H9 (cell line): Measurements from ENCODE around the gene INPP5J. TPM values are rescaled to one million over a fixed set of nuclear protein-coding genes. Genes with fewer than 3 reads are reported as not detected.

Source experiments
- DNase-seq: peaks from one replicate; pipeline ENCODE4 v3.0.0-alpha.2; 2017
- H2AFZ ChIP-seq: one replicate; pipeline ENCODE4 v1.6.1; 2013; ENCODE audit warnings: mild to moderate bottlenecking, low read length, control low read depth, moderate library complexity
- H2AK5ac ChIP-seq: 2 replicates; pipeline ENCODE4 v1.6.1; 2013; ENCODE audit warnings: low read length, control low read depth, mixed read lengths; ENCODE audit not compliant: insufficient read length
- H2BK120ac ChIP-seq: one replicate; pipeline ENCODE4 v1.6.1; 2013; ENCODE audit warnings: low read depth, mild to moderate bottlenecking, low read length, control low read depth, inconsistent platforms; ENCODE audit not compliant: poor library complexity, severe bottlenecking
- H2BK12ac ChIP-seq: 2 replicates; pipeline ENCODE4 v1.6.1; 2013; ENCODE audit warnings: low read length, control low read depth, mixed read lengths, low read depth; ENCODE audit not compliant: insufficient read length
- H2BK15ac ChIP-seq: 2 replicates; pipeline ENCODE4 v1.6.1; 2013; ENCODE audit warnings: low read depth, low read length, control low read depth
- H2BK20ac ChIP-seq: one replicate; pipeline ENCODE4 v1.6.1; 2013; ENCODE audit warnings: low read depth, mild to moderate bottlenecking, low read length, control low read depth, inconsistent platforms; ENCODE audit not compliant: poor library complexity, severe bottlenecking
- H2BK5ac ChIP-seq: 2 replicates; pipeline ENCODE4 v1.6.1; 2013; ENCODE audit warnings: low read length, control low read depth, mixed read lengths; ENCODE audit not compliant: insufficient read length
- H3K14ac ChIP-seq: 2 replicates; pipeline ENCODE4 v1.6.1; 2013; ENCODE audit warnings: low read length, control low read depth; ENCODE audit not compliant: insufficient read depth
- H3K18ac ChIP-seq: 2 replicates; pipeline ENCODE4 v1.6.1; 2013; ENCODE audit warnings: low read depth, mild to moderate bottlenecking, mixed read lengths, low read length, control low read depth; ENCODE audit not compliant: insufficient read length
- H3K23ac ChIP-seq: 2 replicates; pipeline ENCODE4 v1.6.1; 2013; ENCODE audit warnings: low read length, control low read depth, mixed read lengths, low read depth; ENCODE audit not compliant: insufficient read length
- H3K23me2 ChIP-seq: 2 replicates; pipeline ENCODE4 v1.6.1; 2013; ENCODE audit warnings: low read depth, mild to moderate bottlenecking, mixed read lengths, low read length, control low read depth; ENCODE audit not compliant: insufficient read length, poor library complexity, severe bottlenecking
- H3K27ac ChIP-seq: 2 replicates; pipeline ENCODE4 v1.5.1; 2013; ENCODE audit warnings: low read length, control low read depth, mixed read lengths, low read depth; ENCODE audit not compliant: insufficient read length
- H3K27me3 ChIP-seq: 2 replicates; pipeline ENCODE4 v1.6.1; 2013; ENCODE audit warnings: low read length, control low read depth, inconsistent platforms; ENCODE audit not compliant: insufficient read depth
- H3K4ac ChIP-seq: 2 replicates; pipeline ENCODE4 v1.6.1; 2013; ENCODE audit warnings: low read depth, mild to moderate bottlenecking, control low read depth, inconsistent platforms, low read length, moderate library complexity
- H3K4me1 ChIP-seq: 2 replicates; pipeline ENCODE4 v1.6.1; 2013; ENCODE audit warnings: low read length, control low read depth, inconsistent platforms; ENCODE audit not compliant: insufficient read depth
- H3K4me2 ChIP-seq: 2 replicates; pipeline ENCODE4 v1.6.1; 2013; ENCODE audit warnings: low read length, control low read depth, mixed read lengths; ENCODE audit not compliant: insufficient read length, insufficient read depth
- H3K56ac ChIP-seq: 2 replicates; pipeline ENCODE4 v1.6.1; 2013; ENCODE audit warnings: low read depth, mild to moderate bottlenecking, mixed read lengths, low read length, control low read depth; ENCODE audit not compliant: insufficient read length
- H3K79me1 ChIP-seq: 2 replicates; pipeline ENCODE4 v1.6.1; 2013; ENCODE audit warnings: low read depth, mild to moderate bottlenecking, moderate library complexity, low read length, control low read depth, inconsistent platforms; ENCODE audit not compliant: insufficient read depth, poor library complexity, severe bottlenecking
- H3K79me2 ChIP-seq: 2 replicates; pipeline ENCODE4 v1.6.1; 2013; ENCODE audit warnings: low read length, control low read depth, inconsistent platforms; ENCODE audit not compliant: insufficient read depth
- H3K9ac ChIP-seq: 2 replicates; pipeline ENCODE4 v1.6.1; 2013; ENCODE audit warnings: low read length, control low read depth, mixed read lengths; ENCODE audit not compliant: insufficient read length; ENCODE audit errors: extremely low read depth
- H3K9me3 ChIP-seq: one replicate; pipeline ENCODE4 v1.6.1; 2013; ENCODE audit warnings: low read depth, low read length, inconsistent platforms; ENCODE audit not compliant: control insufficient read depth
- H3T11ph ChIP-seq: one replicate; pipeline ENCODE4 v1.6.1; 2013; ENCODE audit warnings: mild to moderate bottlenecking, low read length, control low read depth, inconsistent platforms
- H4K20me1 ChIP-seq: one replicate; pipeline ENCODE4 v1.6.1; 2013; ENCODE audit not compliant: control insufficient read depth, insufficient read length, insufficient read depth
- H4K5ac ChIP-seq: 2 replicates; pipeline ENCODE4 v1.6.1; 2013; ENCODE audit warnings: low read depth, mild to moderate bottlenecking, mixed read lengths, low read length, control low read depth; ENCODE audit not compliant: insufficient read length
- H4K8ac ChIP-seq: replicated peaks from 2 replicates; pipeline ENCODE4 v1.6.1; 2013; ENCODE audit warnings: low read length, control low read depth, mixed read lengths, low read depth; ENCODE audit not compliant: insufficient read length
- H4K91ac ChIP-seq: 2 replicates; pipeline ENCODE4 v1.6.1; 2013; ENCODE audit warnings: low read depth, mild to moderate bottlenecking, moderate library complexity, mixed read lengths, low read length, control low read depth; ENCODE audit not compliant: insufficient read length
- H3K27ac Mint-ChIP-seq, 3 experiments: 2 replicates in 2 of 3; 3 replicates in 1 of 3; pipeline ENCODE4 v1.8.0; 2020 to 2021; ENCODE audit warnings: mixed read lengths in 3 of 3, mild to moderate bottlenecking in 1 of 3, moderate library complexity in 1 of 3
- H3K27me3 Mint-ChIP-seq: 2 replicates; pipeline ENCODE4 v1.8.0; 2021; ENCODE audit warnings: low read depth, mild to moderate bottlenecking, moderate library complexity, mixed read lengths
- H3K36me3 Mint-ChIP-seq, 3 experiments: 2 replicates in 2 of 3; 3 replicates in 1 of 3; pipeline ENCODE4 v1.8.0; 2020 to 2021; ENCODE audit warnings: low read depth in 3 of 3, mixed read lengths in 3 of 3; ENCODE audit not compliant: insufficient read depth in 1 of 3
- H3K4me1 Mint-ChIP-seq, 2 experiments: 2 replicates each; pipeline ENCODE4 v1.8.0; 2020; ENCODE audit warnings: mixed read lengths in 2 of 2
- H3K4me3 Mint-ChIP-seq, 2 experiments: 2 replicates in 1 of 2; 3 replicates in 1 of 2; pipeline ENCODE4 v1.8.0; 2020 to 2021; ENCODE audit warnings: mild to moderate bottlenecking in 2 of 2, mixed read lengths in 2 of 2, moderate library complexity in 1 of 2
- H3K9me3 Mint-ChIP-seq, 2 experiments: 2 replicates in 1 of 2; 3 replicates in 1 of 2; pipeline ENCODE4 v1.8.0; 2020; ENCODE audit warnings: mild to moderate bottlenecking in 2 of 2, mixed read lengths in 2 of 2, moderate library complexity in 1 of 2
- CTCF ChIP-seq: fragments of 200-600 bp; sonication (generic); conservative IDR thresholded peaks from 3 replicates; pipeline ENCODE4 v1.8.0; 2021; ENCODE audit warnings: antibody characterized with exemption, mild to moderate bottlenecking
- WGBS: extraction: QIAGEN DNeasy Blood & Tissue Kit; methylation state at CpG from one replicate; pipeline ENCODE4 v1.1.7; 2013; ENCODE audit warnings: missing lambda C conversion rate, low lambda C conversion rate, mixed read lengths; ENCODE audit not compliant: insufficient read length; ENCODE audit errors: extremely low coverage; 5-methylcytosine and 5-hydroxymethylcytosine counted together
- total RNA-seq: library from RNA; stranded (reverse); gene quantifications from 2 replicates; pipeline ENCODE4 v1.2.1, GENCODE V29; 2021

The INPP5J gene
- total RNA-seq, 1 experiment from 2014 or later = 4.9 TPM

DNA sequence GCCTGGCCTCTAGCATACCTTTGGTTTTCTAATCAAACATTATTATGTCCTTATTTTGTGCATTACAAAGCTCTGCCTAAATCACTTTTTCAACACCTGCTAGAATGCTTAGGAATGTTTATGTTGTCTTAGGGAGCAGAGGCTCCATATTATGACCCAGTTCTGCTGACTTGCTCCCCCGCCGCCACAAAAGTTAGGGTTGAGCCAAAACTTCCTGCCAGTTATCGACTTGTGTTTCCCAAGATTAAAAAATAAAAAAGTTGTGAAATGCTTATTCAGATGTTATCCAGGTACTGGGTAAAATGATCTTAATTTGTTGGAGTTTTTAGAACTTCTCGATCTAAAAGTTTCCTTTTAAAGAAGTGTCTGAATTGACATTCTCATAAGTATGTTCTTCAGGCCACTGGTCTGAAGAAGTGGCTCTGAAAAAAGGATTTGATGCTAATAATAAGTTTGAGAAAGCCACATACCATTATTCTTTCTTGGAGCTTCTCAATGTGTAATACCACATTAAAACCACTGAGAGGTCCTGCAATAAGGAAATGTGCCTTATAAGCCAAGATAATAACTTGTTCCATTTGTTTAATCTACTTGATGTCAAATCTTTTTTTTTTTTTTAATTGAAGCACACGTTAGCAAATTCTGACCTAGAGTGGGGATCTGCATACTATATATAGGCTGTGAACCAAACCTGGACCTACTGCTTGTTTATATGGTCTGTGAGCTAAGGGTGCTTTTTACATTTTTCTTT is 39.4 kb downstream of the INPP5J start:
- H3K23me2 ChIP-seq = peaks cover 5% of the 10 kb centered on the region
- no peak overlapping the region for H2BK120ac ChIP-seq
- no peak overlapping the region for H2AK5ac ChIP-seq
- no peaks in the 10 kb centered on the region for H3K9me3 Mint-ChIP-seq
- peaks cover 3% of the 10 kb centered on the region for H3K79me1 ChIP-seq
- no peaks in the 10 kb centered on the region for H3K9me3 ChIP-seq
- H3K36me3 Mint-ChIP-seq = peaks cover 4 to 19% (median 4%) of the 10 kb centered on the region in 3 experiments; a peak in 5 of 7 replicates
- no peak overlapping the region for H2AFZ ChIP-seq
- no peak overlapping the region for H3K18ac ChIP-seq
- peaks cover 2% of the 10 kb centered on the region; the same call in 1 of the 2 replicates for H3K4me1 ChIP-seq
- H3K4me2 ChIP-seq = no peak overlapping the region
- no peak overlapping the region for H3K23ac ChIP-seq
- H3K27me3 Mint-ChIP-seq = peaks cover 28% of the 10 kb centered on the region
- no peak overlapping the region for H3K27ac ChIP-seq
- H3K14ac ChIP-seq = no peak overlapping the region
- H2BK12ac ChIP-seq = no peak overlapping the region
- no peak overlapping the region for H3K27ac Mint-ChIP-seq
- no peak overlapping the region for H2BK15ac ChIP-seq
- no peak overlapping the region for H3K4ac ChIP-seq
- no peak overlapping the region for H4K5ac ChIP-seq
- no peak overlapping the region for H2BK5ac ChIP-seq
- H3K79me2 ChIP-seq = peaks cover 3% of the 10 kb centered on the region
- H3K27me3 ChIP-seq = no peaks in the 10 kb centered on the region
- no peak overlapping the region for H2BK20ac ChIP-seq
- no peak overlapping the region for H4K8ac ChIP-seq
- no peak overlapping the region for H3K56ac ChIP-seq
- H4K91ac ChIP-seq = no peak overlapping the region
- no CpG with 5 or more reads among the region's 5 CpGs for WGBS
- H3T11ph ChIP-seq = no peak overlapping the region
- no peak for TF ChIP-seq CTCF
- DNase-seq = no peak
- H3K4me1 Mint-ChIP-seq = peaks cover 8 to 9% of the 10 kb centered on the region in 2 experiments
- H3K4me3 Mint-ChIP-seq = no peak overlapping the region
- H3K9ac ChIP-seq = no peak overlapping the region
- no peaks in the 10 kb centered on the region for H4K20me1 ChIP-seq
